H9 (cell line): ENCODE results near the gene GABRR3. TPM values are rescaled to one million over a fixed set of nuclear protein-coding genes. Genes with fewer than 3 reads are reported as not detected.

Source experiments
- DNase-seq: peaks from one replicate; pipeline ENCODE4 v3.0.0-alpha.2; 2017
- H2AFZ ChIP-seq: one replicate; pipeline ENCODE4 v1.6.1; 2013; ENCODE audit warnings: mild to moderate bottlenecking, low read length, control low read depth, moderate library complexity
- H2AK5ac ChIP-seq: 2 replicates; pipeline ENCODE4 v1.6.1; 2013; ENCODE audit warnings: low read length, control low read depth, mixed read lengths; ENCODE audit not compliant: insufficient read length
- H2BK120ac ChIP-seq: one replicate; pipeline ENCODE4 v1.6.1; 2013; ENCODE audit warnings: low read depth, mild to moderate bottlenecking, low read length, control low read depth, inconsistent platforms; ENCODE audit not compliant: poor library complexity, severe bottlenecking
- H2BK12ac ChIP-seq: 2 replicates; pipeline ENCODE4 v1.6.1; 2013; ENCODE audit warnings: low read length, control low read depth, mixed read lengths, low read depth; ENCODE audit not compliant: insufficient read length
- H2BK15ac ChIP-seq: 2 replicates; pipeline ENCODE4 v1.6.1; 2013; ENCODE audit warnings: low read depth, low read length, control low read depth
- H2BK20ac ChIP-seq: one replicate; pipeline ENCODE4 v1.6.1; 2013; ENCODE audit warnings: low read depth, mild to moderate bottlenecking, low read length, control low read depth, inconsistent platforms; ENCODE audit not compliant: poor library complexity, severe bottlenecking
- H2BK5ac ChIP-seq: 2 replicates; pipeline ENCODE4 v1.6.1; 2013; ENCODE audit warnings: low read length, control low read depth, mixed read lengths; ENCODE audit not compliant: insufficient read length
- H3K14ac ChIP-seq: 2 replicates; pipeline ENCODE4 v1.6.1; 2013; ENCODE audit warnings: low read length, control low read depth; ENCODE audit not compliant: insufficient read depth
- H3K18ac ChIP-seq: 2 replicates; pipeline ENCODE4 v1.6.1; 2013; ENCODE audit warnings: low read depth, mild to moderate bottlenecking, mixed read lengths, low read length, control low read depth; ENCODE audit not compliant: insufficient read length
- H3K23ac ChIP-seq: 2 replicates; pipeline ENCODE4 v1.6.1; 2013; ENCODE audit warnings: low read length, control low read depth, mixed read lengths, low read depth; ENCODE audit not compliant: insufficient read length
- H3K23me2 ChIP-seq: 2 replicates; pipeline ENCODE4 v1.6.1; 2013; ENCODE audit warnings: low read depth, mild to moderate bottlenecking, mixed read lengths, low read length, control low read depth; ENCODE audit not compliant: insufficient read length, poor library complexity, severe bottlenecking
- H3K27ac ChIP-seq: 2 replicates; pipeline ENCODE4 v1.5.1; 2013; ENCODE audit warnings: low read length, control low read depth, mixed read lengths, low read depth; ENCODE audit not compliant: insufficient read length
- H3K27me3 ChIP-seq: 2 replicates; pipeline ENCODE4 v1.6.1; 2013; ENCODE audit warnings: low read length, control low read depth, inconsistent platforms; ENCODE audit not compliant: insufficient read depth
- H3K4ac ChIP-seq: 2 replicates; pipeline ENCODE4 v1.6.1; 2013; ENCODE audit warnings: low read depth, mild to moderate bottlenecking, control low read depth, inconsistent platforms, low read length, moderate library complexity
- H3K4me1 ChIP-seq: 2 replicates; pipeline ENCODE4 v1.6.1; 2013; ENCODE audit warnings: low read length, control low read depth, inconsistent platforms; ENCODE audit not compliant: insufficient read depth
- H3K4me2 ChIP-seq: 2 replicates; pipeline ENCODE4 v1.6.1; 2013; ENCODE audit warnings: low read length, control low read depth, mixed read lengths; ENCODE audit not compliant: insufficient read length, insufficient read depth
- H3K56ac ChIP-seq: 2 replicates; pipeline ENCODE4 v1.6.1; 2013; ENCODE audit warnings: low read depth, mild to moderate bottlenecking, mixed read lengths, low read length, control low read depth; ENCODE audit not compliant: insufficient read length
- H3K79me1 ChIP-seq: 2 replicates; pipeline ENCODE4 v1.6.1; 2013; ENCODE audit warnings: low read depth, mild to moderate bottlenecking, moderate library complexity, low read length, control low read depth, inconsistent platforms; ENCODE audit not compliant: insufficient read depth, poor library complexity, severe bottlenecking
- H3K79me2 ChIP-seq: 2 replicates; pipeline ENCODE4 v1.6.1; 2013; ENCODE audit warnings: low read length, control low read depth, inconsistent platforms; ENCODE audit not compliant: insufficient read depth
- H3K9ac ChIP-seq: 2 replicates; pipeline ENCODE4 v1.6.1; 2013; ENCODE audit warnings: low read length, control low read depth, mixed read lengths; ENCODE audit not compliant: insufficient read length; ENCODE audit errors: extremely low read depth
- H3K9me3 ChIP-seq: one replicate; pipeline ENCODE4 v1.6.1; 2013; ENCODE audit warnings: low read depth, low read length, inconsistent platforms; ENCODE audit not compliant: control insufficient read depth
- H3T11ph ChIP-seq: one replicate; pipeline ENCODE4 v1.6.1; 2013; ENCODE audit warnings: mild to moderate bottlenecking, low read length, control low read depth, inconsistent platforms
- H4K20me1 ChIP-seq: one replicate; pipeline ENCODE4 v1.6.1; 2013; ENCODE audit not compliant: control insufficient read depth, insufficient read length, insufficient read depth
- H4K5ac ChIP-seq: 2 replicates; pipeline ENCODE4 v1.6.1; 2013; ENCODE audit warnings: low read depth, mild to moderate bottlenecking, mixed read lengths, low read length, control low read depth; ENCODE audit not compliant: insufficient read length
- H4K8ac ChIP-seq: replicated peaks from 2 replicates; pipeline ENCODE4 v1.6.1; 2013; ENCODE audit warnings: low read length, control low read depth, mixed read lengths, low read depth; ENCODE audit not compliant: insufficient read length
- H4K91ac ChIP-seq: 2 replicates; pipeline ENCODE4 v1.6.1; 2013; ENCODE audit warnings: low read depth, mild to moderate bottlenecking, moderate library complexity, mixed read lengths, low read length, control low read depth; ENCODE audit not compliant: insufficient read length
- H3K27ac Mint-ChIP-seq, 3 experiments: 2 replicates in 2 of 3; 3 replicates in 1 of 3; pipeline ENCODE4 v1.8.0; 2020 to 2021; ENCODE audit warnings: mixed read lengths in 3 of 3, mild to moderate bottlenecking in 1 of 3, moderate library complexity in 1 of 3
- H3K27me3 Mint-ChIP-seq: 2 replicates; pipeline ENCODE4 v1.8.0; 2021; ENCODE audit warnings: low read depth, mild to moderate bottlenecking, moderate library complexity, mixed read lengths
- H3K36me3 Mint-ChIP-seq, 3 experiments: 2 replicates in 2 of 3; 3 replicates in 1 of 3; pipeline ENCODE4 v1.8.0; 2020 to 2021; ENCODE audit warnings: low read depth in 3 of 3, mixed read lengths in 3 of 3; ENCODE audit not compliant: insufficient read depth in 1 of 3
- H3K4me1 Mint-ChIP-seq, 2 experiments: 2 replicates each; pipeline ENCODE4 v1.8.0; 2020; ENCODE audit warnings: mixed read lengths in 2 of 2
- H3K4me3 Mint-ChIP-seq, 2 experiments: 2 replicates in 1 of 2; 3 replicates in 1 of 2; pipeline ENCODE4 v1.8.0; 2020 to 2021; ENCODE audit warnings: mild to moderate bottlenecking in 2 of 2, mixed read lengths in 2 of 2, moderate library complexity in 1 of 2
- H3K9me3 Mint-ChIP-seq, 2 experiments: 2 replicates in 1 of 2; 3 replicates in 1 of 2; pipeline ENCODE4 v1.8.0; 2020; ENCODE audit warnings: mild to moderate bottlenecking in 2 of 2, mixed read lengths in 2 of 2, moderate library complexity in 1 of 2
- WGBS: extraction: QIAGEN DNeasy Blood & Tissue Kit; methylation state at CpG from one replicate; pipeline ENCODE4 v1.1.7; 2013; ENCODE audit warnings: missing lambda C conversion rate, low lambda C conversion rate, mixed read lengths; ENCODE audit not compliant: insufficient read length; ENCODE audit errors: extremely low coverage; 5-methylcytosine and 5-hydroxymethylcytosine counted together
- total RNA-seq: library from RNA; stranded (reverse); gene quantifications from 2 replicates; pipeline ENCODE4 v1.2.1, GENCODE V29; 2021
- TF ChIP-seq, protein P1 (sequence below): fragments of 200-600 bp; sonication (generic); conservative IDR thresholded peaks from 3 replicates; pipeline ENCODE4 v1.8.0; 2021; ENCODE audit warnings: antibody characterized with exemption, mild to moderate bottlenecking

Gene GABRR3
- total RNA-seq, 1 experiment from 2014 or later = not detected

DNA sequence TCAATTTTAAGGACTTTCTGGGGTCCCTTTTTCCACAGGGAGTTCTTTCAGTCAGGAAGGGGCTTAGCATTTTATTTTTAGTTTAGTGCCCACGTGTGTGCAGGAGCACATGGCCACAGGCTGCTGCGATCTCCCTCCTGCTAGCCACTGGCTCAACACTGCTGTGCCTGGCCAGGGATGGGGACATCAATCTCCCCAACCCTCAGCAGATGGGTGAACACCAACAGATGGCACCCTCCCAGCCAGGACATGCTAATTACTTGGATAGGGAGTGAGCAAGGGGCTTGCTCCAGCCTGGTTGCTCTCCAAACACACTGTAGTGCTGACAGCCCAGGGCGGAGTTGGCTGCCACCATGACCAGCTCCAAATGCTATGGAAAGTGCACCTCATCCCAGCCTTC, 55.5 kb downstream of the GABRR3 start:
- H3K27me3 ChIP-seq = no peaks in the 10 kb centered on the region
- Mint-ChIP-seq H3K27me3 (0 out of 2 replicates have a peak, but pooled peaks cover 2% of the 10 kb centered on the region), H3K4me3 (no peak overlapping the region), H3K36me3 (no peaks in the 10 kb centered on the region), H3K9me3 (no peaks in the 10 kb centered on the region), H3K4me1 (peaks cover 8 to 9% of the 10 kb centered on the region in 2 experiments; a peak in 3 of 4 replicates), H3K27ac (no peak overlapping the region)
- no peaks in the 10 kb centered on the region for H3K79me2 ChIP-seq
- H3K4me1 ChIP-seq = no peaks in the 10 kb centered on the region; the same call in 1 of the 2 replicates
- no peaks in the 10 kb centered on the region for H4K20me1 ChIP-seq
- no peak overlapping the region for H2AFZ ChIP-seq
- H3K56ac ChIP-seq = no peak overlapping the region
- H3K79me1 ChIP-seq = no peaks in the 10 kb centered on the region
- no peak overlapping the region for H4K8ac ChIP-seq
- H3K4me2 ChIP-seq = no peak overlapping the region
- WGBS = no CpG with 5 or more reads among the region's 3 CpGs
- H3K4ac ChIP-seq = no peak overlapping the region
- H3K18ac ChIP-seq = no peak overlapping the region
- DNase-seq = peak; percentile 65
- H4K91ac ChIP-seq = no peak overlapping the region
- no peak overlapping the region for H2BK20ac ChIP-seq
- H2BK15ac ChIP-seq = no peak overlapping the region
- TF ChIP-seq, protein P1, sequence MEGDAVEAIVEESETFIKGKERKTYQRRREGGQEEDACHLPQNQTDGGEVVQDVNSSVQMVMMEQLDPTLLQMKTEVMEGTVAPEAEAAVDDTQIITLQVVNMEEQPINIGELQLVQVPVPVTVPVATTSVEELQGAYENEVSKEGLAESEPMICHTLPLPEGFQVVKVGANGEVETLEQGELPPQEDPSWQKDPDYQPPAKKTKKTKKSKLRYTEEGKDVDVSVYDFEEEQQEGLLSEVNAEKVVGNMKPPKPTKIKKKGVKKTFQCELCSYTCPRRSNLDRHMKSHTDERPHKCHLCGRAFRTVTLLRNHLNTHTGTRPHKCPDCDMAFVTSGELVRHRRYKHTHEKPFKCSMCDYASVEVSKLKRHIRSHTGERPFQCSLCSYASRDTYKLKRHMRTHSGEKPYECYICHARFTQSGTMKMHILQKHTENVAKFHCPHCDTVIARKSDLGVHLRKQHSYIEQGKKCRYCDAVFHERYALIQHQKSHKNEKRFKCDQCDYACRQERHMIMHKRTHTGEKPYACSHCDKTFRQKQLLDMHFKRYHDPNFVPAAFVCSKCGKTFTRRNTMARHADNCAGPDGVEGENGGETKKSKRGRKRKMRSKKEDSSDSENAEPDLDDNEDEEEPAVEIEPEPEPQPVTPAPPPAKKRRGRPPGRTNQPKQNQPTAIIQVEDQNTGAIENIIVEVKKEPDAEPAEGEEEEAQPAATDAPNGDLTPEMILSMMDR = peak; percentile 22; the same call in 1 of the 3 replicates
- H2BK5ac ChIP-seq = no peak overlapping the region
- no peak overlapping the region for H3K9ac ChIP-seq
- no peak overlapping the region for H3K27ac ChIP-seq
- no peak overlapping the region for H2BK120ac ChIP-seq
- no peak overlapping the region for H3T11ph ChIP-seq
- H4K5ac ChIP-seq = no peak overlapping the region
- no peak overlapping the region for H2AK5ac ChIP-seq
- no peaks in the 10 kb centered on the region for H3K9me3 ChIP-seq
- no peaks in the 10 kb centered on the region for H3K23me2 ChIP-seq
- no peak overlapping the region for H3K14ac ChIP-seq
- H2BK12ac ChIP-seq = no peak overlapping the region
- H3K23ac ChIP-seq = no peak overlapping the region
